GM12875 (cell line): ENCODE results near the gene USP24.

Experiments
- H3K4me3 ChIP-seq: one replicate; pipeline ENCODE4 v1.5.1; 2011; ENCODE audit warnings: low read depth, low read length, control low read depth
- TF ChIP-seq, protein P1 (sequence below): IDR thresholded peaks from 2 replicates; pipeline ENCODE4 v1.5.1; 2011; ENCODE audit warnings: low read depth, mild to moderate bottlenecking, control low read depth, inconsistent platforms, low read length, moderate library complexity, borderline replicate concordance; ENCODE audit not compliant: insufficient read depth

The USP24 gene

GRCh38 chr1:55040083-55040932, 174.9 kb downstream of the USP24 start:
- H3K4me3 ChIP-seq: no peak overlapping the region
- TF ChIP-seq, protein P1, sequence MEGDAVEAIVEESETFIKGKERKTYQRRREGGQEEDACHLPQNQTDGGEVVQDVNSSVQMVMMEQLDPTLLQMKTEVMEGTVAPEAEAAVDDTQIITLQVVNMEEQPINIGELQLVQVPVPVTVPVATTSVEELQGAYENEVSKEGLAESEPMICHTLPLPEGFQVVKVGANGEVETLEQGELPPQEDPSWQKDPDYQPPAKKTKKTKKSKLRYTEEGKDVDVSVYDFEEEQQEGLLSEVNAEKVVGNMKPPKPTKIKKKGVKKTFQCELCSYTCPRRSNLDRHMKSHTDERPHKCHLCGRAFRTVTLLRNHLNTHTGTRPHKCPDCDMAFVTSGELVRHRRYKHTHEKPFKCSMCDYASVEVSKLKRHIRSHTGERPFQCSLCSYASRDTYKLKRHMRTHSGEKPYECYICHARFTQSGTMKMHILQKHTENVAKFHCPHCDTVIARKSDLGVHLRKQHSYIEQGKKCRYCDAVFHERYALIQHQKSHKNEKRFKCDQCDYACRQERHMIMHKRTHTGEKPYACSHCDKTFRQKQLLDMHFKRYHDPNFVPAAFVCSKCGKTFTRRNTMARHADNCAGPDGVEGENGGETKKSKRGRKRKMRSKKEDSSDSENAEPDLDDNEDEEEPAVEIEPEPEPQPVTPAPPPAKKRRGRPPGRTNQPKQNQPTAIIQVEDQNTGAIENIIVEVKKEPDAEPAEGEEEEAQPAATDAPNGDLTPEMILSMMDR: no peak

DNA sequence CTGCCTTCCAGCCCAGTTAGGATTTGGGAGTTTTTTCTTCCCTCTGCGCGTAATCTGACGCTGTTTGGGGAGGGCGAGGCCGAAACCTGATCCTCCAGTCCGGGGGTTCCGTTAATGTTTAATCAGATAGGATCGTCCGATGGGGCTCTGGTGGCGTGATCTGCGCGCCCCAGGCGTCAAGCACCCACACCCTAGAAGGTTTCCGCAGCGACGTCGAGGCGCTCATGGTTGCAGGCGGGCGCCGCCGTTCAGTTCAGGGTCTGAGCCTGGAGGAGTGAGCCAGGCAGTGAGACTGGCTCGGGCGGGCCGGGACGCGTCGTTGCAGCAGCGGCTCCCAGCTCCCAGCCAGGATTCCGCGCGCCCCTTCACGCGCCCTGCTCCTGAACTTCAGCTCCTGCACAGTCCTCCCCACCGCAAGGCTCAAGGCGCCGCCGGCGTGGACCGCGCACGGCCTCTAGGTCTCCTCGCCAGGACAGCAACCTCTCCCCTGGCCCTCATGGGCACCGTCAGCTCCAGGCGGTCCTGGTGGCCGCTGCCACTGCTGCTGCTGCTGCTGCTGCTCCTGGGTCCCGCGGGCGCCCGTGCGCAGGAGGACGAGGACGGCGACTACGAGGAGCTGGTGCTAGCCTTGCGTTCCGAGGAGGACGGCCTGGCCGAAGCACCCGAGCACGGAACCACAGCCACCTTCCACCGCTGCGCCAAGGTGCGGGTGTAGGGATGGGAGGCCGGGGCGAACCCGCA, 175.7 kb downstream of the USP24 start, which contains the start of gene PCSK9:
PCSK9 (plus strand) TSS at position 207 of the 741 bp plus-strand sequence; CDS start at position 497, 290 bp downstream.
- TF ChIP-seq, protein P1: no peak
- H3K4me3 ChIP-seq: no peak within 1 kb of the TSS

DNA sequence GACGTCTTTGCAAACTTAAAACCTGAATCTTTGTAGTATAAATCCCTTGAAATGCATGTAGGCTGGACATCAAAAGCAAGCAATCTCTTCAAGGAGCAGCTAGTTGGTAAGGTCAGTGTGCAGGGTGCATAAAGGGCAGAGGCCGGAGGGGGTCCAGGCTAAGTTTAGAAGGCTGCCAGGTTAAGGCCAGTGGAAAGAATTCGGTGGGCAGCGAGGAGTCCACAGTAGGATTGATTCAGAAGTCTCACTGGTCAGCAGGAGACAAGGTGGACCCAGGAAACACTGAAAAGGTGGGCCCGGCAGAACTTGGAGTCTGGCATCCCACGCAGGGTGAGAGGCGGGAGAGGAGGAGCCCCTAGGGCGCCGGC, 176.2 kb downstream of the USP24 start:
- H3K4me3 ChIP-seq: no peak overlapping the region
- TF ChIP-seq, protein P1: no peak

DNA sequence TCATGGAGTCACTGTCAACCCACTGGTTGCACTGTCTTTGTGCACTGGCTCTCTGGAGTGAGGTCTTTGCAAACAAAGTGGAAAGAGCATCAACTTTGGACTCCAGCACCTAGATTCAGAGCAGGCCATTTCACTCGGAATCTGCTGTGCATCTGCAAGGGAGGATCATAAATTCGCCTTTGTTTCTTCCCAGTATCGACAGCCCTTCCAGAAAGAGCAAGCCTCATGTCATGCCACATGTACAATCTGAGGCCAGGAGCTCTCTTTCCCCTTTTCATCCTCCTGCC, 176.7 kb downstream of the USP24 start:
- H3K4me3 ChIP-seq: no peak overlapping the region

DNA sequence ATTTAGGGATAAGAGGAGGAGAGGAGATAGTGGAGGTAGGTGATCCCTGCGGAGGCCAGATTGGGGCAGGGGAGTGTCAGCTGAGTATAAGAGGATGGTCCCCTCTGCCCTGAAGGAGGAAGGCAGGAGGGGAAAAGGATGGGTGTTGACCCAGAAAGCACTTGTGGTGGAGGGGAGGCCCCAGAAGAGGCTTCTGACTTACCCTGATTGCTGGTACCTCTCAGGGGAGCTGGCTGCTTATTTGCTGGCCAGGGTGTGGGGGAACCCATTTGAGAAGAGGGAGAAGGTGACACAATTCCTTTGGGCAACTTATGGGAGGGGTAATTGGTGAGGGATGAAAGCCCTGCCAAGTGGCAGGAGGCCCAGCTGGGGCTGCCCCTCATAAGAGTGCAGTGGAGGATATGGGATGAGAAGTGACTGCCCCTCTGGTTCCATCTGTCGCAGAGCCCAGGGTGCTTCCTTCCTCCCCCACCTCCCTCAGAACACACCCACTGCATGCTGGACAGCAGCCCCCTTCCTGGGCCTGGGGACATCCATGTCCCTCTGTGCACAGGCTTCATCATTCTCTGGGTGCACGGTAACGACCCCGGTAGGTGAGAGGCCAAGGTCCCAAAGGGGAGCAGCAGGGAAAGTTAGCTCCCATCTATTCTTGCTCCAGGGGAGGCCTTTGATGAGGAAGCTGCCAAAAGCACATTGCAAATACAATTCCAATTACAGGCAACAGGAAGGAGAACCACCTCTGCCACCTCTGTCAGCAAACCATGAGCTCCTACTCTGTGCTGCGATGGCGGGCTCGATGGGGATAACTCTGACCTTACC, 177.2 kb downstream of the USP24 start:
- H3K4me3 ChIP-seq: no peak overlapping the region
- TF ChIP-seq, protein P1: no peak

More for the DNA sequence above, 176.7 kb downstream of the USP24 start:
- TF ChIP-seq, protein P1: no peak

- H3K4me3 ChIP-seq: no peak overlapping the region
- TF ChIP-seq, protein P1: no peak
Measured at GRCh38 chr1:55035904-55036303, 179.3 kb downstream of the USP24 start.
